ENCODE measurements around the gene CELA3A. TPM values are rescaled to one million over a fixed set of nuclear protein-coding genes. Genes with fewer than 3 reads are reported as not detected.
A peak's percentile ranks its signal among the peaks of the same experiment; 100 is the strongest.

Gene CELA3A
- total and polyA plus RNA-seq, 4 donors: 5.0 to 9.5 (median 6.8) TPM

DNA sequence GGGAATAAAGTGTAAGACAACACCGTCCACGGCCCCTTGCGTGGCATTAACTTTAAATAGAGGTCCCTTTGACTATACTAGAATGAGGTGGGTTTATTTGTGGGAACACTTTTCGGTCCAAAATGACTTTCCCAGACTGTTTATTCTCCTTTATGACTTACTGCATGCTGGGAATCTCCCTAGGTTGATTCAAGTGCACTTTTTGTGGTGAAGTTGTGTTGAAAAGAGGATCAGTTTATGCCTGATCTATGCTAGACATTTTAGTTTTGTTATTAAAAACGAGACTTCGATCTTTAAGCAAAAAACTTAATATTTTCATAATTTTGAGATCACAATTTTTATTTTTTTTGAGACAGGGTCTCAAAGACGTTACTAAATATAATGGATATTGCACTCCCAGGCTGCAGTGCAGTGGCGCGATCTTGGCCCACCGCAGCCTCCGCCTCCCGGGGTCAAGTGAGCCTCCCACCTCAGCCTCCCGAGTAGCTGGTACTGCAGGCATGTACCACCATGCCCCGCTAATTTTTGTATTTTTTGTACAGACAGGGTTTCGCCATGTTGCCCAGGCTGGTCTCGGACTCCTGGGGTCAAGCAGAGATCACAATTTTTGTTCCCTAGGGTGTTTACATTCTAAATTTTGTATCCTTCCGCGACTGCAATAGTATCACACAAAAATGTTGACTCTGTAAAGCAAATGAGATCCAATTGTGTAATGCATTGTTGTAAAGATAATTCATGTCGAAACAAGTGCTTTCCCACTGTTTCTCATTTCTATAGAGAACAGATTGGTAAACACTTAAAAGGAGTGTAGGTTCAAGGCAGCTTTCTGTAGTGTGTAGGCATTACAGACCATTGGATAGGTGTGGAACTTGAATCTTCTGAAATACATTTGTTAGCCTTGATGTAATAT lies 52.7 kb downstream of the CELA3A start:
- H3K4me3 ChIP-seq (ENCODE audit: low read length in 2 of 2): peak overlapping the region; percentile 95 to 97
- WGBS, 2 donors: 40 to 44% methylated on average over 19 of the region's 19 CpGs
- intact Hi-C loops (cut with DNase I): loop anchor here in 1 of 2 donors (2.0 kb wide), 1 partner anchor 29 kb away; no protein-coding TSS in a partner anchor
- H3K9me3 ChIP-seq (ENCODE audit: control insufficient read depth, low read length): no peaks in the 10 kb centered on the region
- peaks cover 0 to 5% of the 10 kb centered on the region in 2 donors for H3K4me1 ChIP-seq (ENCODE audit: control insufficient read depth in 1 of 2, insufficient read depth in 2 of 2, low read length in 2 of 2)
- DNase-seq (no peak), ATAC-seq (ENCODE audit: low FRiP score) (no peak)
- H3K27me3 ChIP-seq (ENCODE audit: control insufficient read depth in 1 of 2, insufficient read depth in 2 of 2, low read length in 1 of 2): no peaks in the 10 kb centered on the region
- H3K27ac ChIP-seq (ENCODE audit: low read depth in 1 of 2, low read length in 2 of 2): peak overlapping the region in 1 of 2 donors; percentile 83
- no peaks in the 10 kb centered on the region for H3K36me3 ChIP-seq (ENCODE audit: control insufficient read depth in 1 of 2, insufficient read depth in 2 of 2, low read length in 1 of 2)

GRCh38 chr1:22055463-22055862 lies 54.0 kb downstream of the CELA3A start:
- H3K27me3 ChIP-seq (ENCODE audit: control insufficient read depth in 1 of 2, insufficient read depth in 2 of 2, low read length in 1 of 2): no peaks in the 10 kb centered on the region
- H3K4me1 ChIP-seq (ENCODE audit: control insufficient read depth in 1 of 2, insufficient read depth in 2 of 2, low read length in 2 of 2): peaks cover 0 to 5% of the 10 kb centered on the region in 2 donors
- H3K9me3 ChIP-seq (ENCODE audit: control insufficient read depth, low read length): no peaks in the 10 kb centered on the region
- ATAC-seq (ENCODE audit: low FRiP score) (no peak), DNase-seq (no peak)
- WGBS, 2 donors: 28 to 32% methylated on average over 6 of the region's 6 CpGs
- H3K36me3 ChIP-seq (ENCODE audit: control insufficient read depth in 1 of 2, insufficient read depth in 2 of 2, low read length in 1 of 2): no peaks in the 10 kb centered on the region
- H3K4me3 ChIP-seq (ENCODE audit: low read length in 2 of 2): no peak overlapping the region
- intact Hi-C loops (cut with DNase I): no loop called here
- peak overlapping the region in 1 of 2 donors; percentile 36 for H3K27ac ChIP-seq (ENCODE audit: low read depth in 1 of 2, low read length in 2 of 2)

- H3K27ac ChIP-seq (ENCODE audit: low read depth in 1 of 2, low read length in 2 of 2): peak overlapping the region in 1 of 2 donors; percentile 36
- 10 to 17% methylated on average over 1 of the region's 1 CpG for WGBS, 2 donors
- ATAC-seq (ENCODE audit: low FRiP score) (no peak), DNase-seq (no peak)
- no peak overlapping the region for H3K4me3 ChIP-seq (ENCODE audit: low read length in 2 of 2)
- H3K4me1 ChIP-seq (ENCODE audit: control insufficient read depth in 1 of 2, insufficient read depth in 2 of 2, low read length in 2 of 2): peaks cover 0 to 5% of the 10 kb centered on the region in 2 donors
- no peaks in the 10 kb centered on the region for H3K27me3 ChIP-seq (ENCODE audit: control insufficient read depth in 1 of 2, insufficient read depth in 2 of 2, low read length in 1 of 2)
- no peaks in the 10 kb centered on the region for H3K9me3 ChIP-seq (ENCODE audit: control insufficient read depth, low read length)
- intact Hi-C loops (cut with DNase I): no loop called here
- H3K36me3 ChIP-seq (ENCODE audit: control insufficient read depth in 1 of 2, insufficient read depth in 2 of 2, low read length in 1 of 2): no peaks in the 10 kb centered on the region
Observed at GRCh38 chr1:22056043-22056442, 54.6 kb downstream of the CELA3A start.

DNA sequence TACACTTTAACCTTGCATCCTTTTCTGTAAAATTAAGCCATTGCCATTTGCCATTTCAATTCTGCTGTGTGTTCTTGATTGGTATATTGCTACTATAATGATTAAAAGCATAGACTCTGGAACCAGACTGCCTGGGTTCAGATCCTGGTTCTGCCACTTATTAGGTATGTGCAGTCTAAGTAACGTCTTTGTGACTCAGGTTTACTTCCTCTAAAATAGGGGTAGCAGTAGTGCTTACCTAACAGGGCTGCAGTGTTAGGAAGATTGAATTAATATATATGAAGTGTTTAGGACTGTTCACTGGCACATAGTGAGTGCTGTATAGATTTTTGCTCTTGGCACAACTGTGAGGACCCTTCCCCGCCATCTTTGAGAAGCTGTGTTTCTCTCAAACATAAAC lies 55.5 kb downstream of the CELA3A start:
- no peak overlapping the region for H3K27ac ChIP-seq (ENCODE audit: low read depth in 1 of 2, low read length in 2 of 2)
- H3K4me1 ChIP-seq (ENCODE audit: control insufficient read depth in 1 of 2, insufficient read depth in 2 of 2, low read length in 2 of 2): peaks cover 0 to 5% of the 10 kb centered on the region in 2 donors
- intact Hi-C loops (cut with DNase I): no loop called here
- DNase-seq (no peak), ATAC-seq (ENCODE audit: low FRiP score) (no peak)
- no peaks in the 10 kb centered on the region for H3K27me3 ChIP-seq (ENCODE audit: control insufficient read depth in 1 of 2, insufficient read depth in 2 of 2, low read length in 1 of 2)
- no peak overlapping the region for H3K4me3 ChIP-seq (ENCODE audit: low read length in 2 of 2)
- H3K9me3 ChIP-seq (ENCODE audit: control insufficient read depth, low read length): no peaks in the 10 kb centered on the region
- H3K36me3 ChIP-seq (ENCODE audit: control insufficient read depth in 1 of 2, insufficient read depth in 2 of 2, low read length in 1 of 2): no peaks in the 10 kb centered on the region
- 35 to 43% methylated on average over 2 of the region's 2 CpGs for WGBS, 2 donors

GRCh38 chr1:22057861-22058260 lies 56.4 kb downstream of the CELA3A start:
- Histone ChIP-seq H3K4me3 (ENCODE audit: low read length in 2 of 2) (no peak overlapping the region), H3K36me3 (ENCODE audit: control insufficient read depth in 1 of 2, insufficient read depth in 2 of 2, low read length in 1 of 2) (no peaks in the 10 kb centered on the region), H3K27ac (ENCODE audit: low read depth in 1 of 2, low read length in 2 of 2) (no peak overlapping the region), H3K27me3 (ENCODE audit: control insufficient read depth in 1 of 2, insufficient read depth in 2 of 2, low read length in 1 of 2) (no peaks in the 10 kb centered on the region), H3K9me3 (ENCODE audit: control insufficient read depth, low read length) (no peaks in the 10 kb centered on the region), H3K4me1 (ENCODE audit: control insufficient read depth in 1 of 2, insufficient read depth in 2 of 2, low read length in 2 of 2) (peaks cover 0 to 5% of the 10 kb centered on the region in 2 donors)
- DNase-seq (no peak), ATAC-seq (ENCODE audit: low FRiP score) (no peak)
- 88 to 90% methylated on average over 10 of the region's 10 CpGs for WGBS, 2 donors
- intact Hi-C loops (cut with DNase I): no loop called here

Other genes with a start within 250 kb of the CELA3A start
- 10 to 100 TPM; 52.4 to 90.1 TPM for gene USP48, start 218.5 kb upstream of the CELA3A start, total RNA-seq
- 10 to 100 TPM; 16.2 to 34.1 TPM for gene USP48, start 218.5 kb upstream of the CELA3A start, polyA plus RNA-seq
- gene LDLRAD2, start 189.4 kb upstream of the CELA3A start, total RNA-seq: under 1 TPM; 0.15 to 0.42 TPM
- 1 to 10 TPM; 1.8 to 9.0 TPM for gene LDLRAD2, start 189.4 kb upstream of the CELA3A start, polyA plus RNA-seq
- gene HSPG2, start 64.3 kb upstream of the CELA3A start, total RNA-seq: 1,000 to 10,000 TPM in 1 of 2 donors, 100 to 1,000 TPM in 1; 868 to 1,205 TPM
- gene HSPG2, start 64.3 kb upstream of the CELA3A start, polyA plus RNA-seq: 100 to 1,000 TPM in 1 of 2 donors, 10 to 100 TPM in 1; 49.1 to 268 TPM
- gene CELA3B, start 24.6 kb upstream of the CELA3A start, total RNA-seq: 1 to 10 TPM; 1.0 to 1.8 TPM
- gene CELA3B, start 24.6 kb upstream of the CELA3A start, polyA plus RNA-seq: 1 to 10 TPM; 2.5 to 7.5 TPM
- gene CDC42, start 51.1 kb downstream of the CELA3A start, total RNA-seq: 100 to 1,000 TPM; 203 to 211 TPM
- 100 to 1,000 TPM; 123 to 176 TPM for gene CDC42, start 51.1 kb downstream of the CELA3A start, polyA plus RNA-seq
- gene WNT4, start 141.4 kb downstream of the CELA3A start, total RNA-seq: not detected
- not detected for gene WNT4, start 141.4 kb downstream of the CELA3A start, polyA plus RNA-seq

All from aorta (tissue), 5 donors.